SIG-M5 treated with dmso at 0.1 percent for 504 hours (cell line): ENCODE measurements around the gene GRM7.

ENCODE experiments used
- DNase-seq: peaks from one replicate; lab custom pipeline; 2025; ENCODE audit not compliant: unreplicated experiment; lab: John Stamatoyannopoulos, UW

Gene GRM7

GRCh38 chr3:7226393-7226792 lies 365.5 kb downstream of the GRM7 start:
- no peak for DNase-seq

- no peak for DNase-seq
Observed at GRCh38 chr3:7238565-7239295, 377.8 kb downstream of the GRM7 start.

- DNase-seq, result no peak
Observed at GRCh38 chr3:7241584-7242302, 380.8 kb downstream of the GRM7 start.

- no peak for DNase-seq
Observed at GRCh38 chr3:7242303-7242635, 381.4 kb downstream of the GRM7 start.

GRCh38 chr3:7249493-7250076 lies 388.7 kb downstream of the GRM7 start:
- DNase-seq, result no peak

GRCh38 chr3:7254251-7254650 lies 393.3 kb downstream of the GRM7 start:
- DNase-seq, result no peak

GRCh38 chr3:7260975-7261374 lies 400.1 kb downstream of the GRM7 start:
- no peak for DNase-seq

- no peak for DNase-seq
Observed at GRCh38 chr3:7263347-7264195, 402.7 kb downstream of the GRM7 start.

GRCh38 chr3:7264196-7264526 lies 403.2 kb downstream of the GRM7 start:
- no peak for DNase-seq

GRCh38 chr3:7265736-7266135 lies 404.8 kb downstream of the GRM7 start:
- DNase-seq, result no peak

- DNase-seq, result no peak
Observed at GRCh38 chr3:7266551-7266950, 405.6 kb downstream of the GRM7 start.

GRCh38 chr3:7270731-7271130 lies 409.8 kb downstream of the GRM7 start:
- DNase-seq, result no peak

GRCh38 chr3:7271631-7272030 lies 410.7 kb downstream of the GRM7 start:
- DNase-seq, result no peak

GRCh38 chr3:7272203-7272602 lies 411.3 kb downstream of the GRM7 start:
- no peak for DNase-seq

- DNase-seq, result no peak
Observed at GRCh38 chr3:7275396-7275795, 414.5 kb downstream of the GRM7 start.

GRCh38 chr3:7280318-7280717 lies 419.4 kb downstream of the GRM7 start:
- no peak for DNase-seq

- DNase-seq, result no peak
Observed at GRCh38 chr3:7282988-7283387, 422.1 kb downstream of the GRM7 start.

GRCh38 chr3:7285505-7285904 lies 424.6 kb downstream of the GRM7 start:
- DNase-seq, result no peak

- no peak for DNase-seq
Observed at GRCh38 chr3:7288133-7288532, 427.2 kb downstream of the GRM7 start.

- DNase-seq, result no peak
Observed at GRCh38 chr3:7289121-7289520, 428.2 kb downstream of the GRM7 start.

GRCh38 chr3:7290077-7290825 lies 429.3 kb downstream of the GRM7 start:
- DNase-seq, result no peak
